Measurements from ENCODE around the gene TSPAN33.
"Not testable (repeated sequence)": the region's sequence is repeated elsewhere in the genome, so short reads cannot be mapped to it uniquely, and the experiment has no call there.

Gene TSPAN33

GRCh38 chr7:129209067-129209926 lies 64.8 kb downstream of the TSPAN33 start:
- DNase-seq (ENCODE audit: low read depth in 2 of 2), result no peak

GRCh38 chr7:129210256-129210988 lies 65.9 kb downstream of the TSPAN33 start:
- peak; percentile 28 to 41 for DNase-seq (ENCODE audit: low read depth in 2 of 2)

GRCh38 chr7:129210989-129211312 lies 66.4 kb downstream of the TSPAN33 start:
- no peak for DNase-seq (ENCODE audit: low read depth in 2 of 2)

- no peak for DNase-seq (ENCODE audit: low read depth in 2 of 2)
These were observed 67.6 kb downstream of the TSPAN33 start for GRCh38 chr7:129212126-129212525.

GRCh38 chr7:129212596-129212995 lies 68.1 kb downstream of the TSPAN33 start:
- no peak for DNase-seq (ENCODE audit: low read depth in 2 of 2)

- no peak for DNase-seq (ENCODE audit: low read depth in 2 of 2)
These were observed 69.3 kb downstream of the TSPAN33 start for GRCh38 chr7:129213828-129214227.

GRCh38 chr7:129215691-129216090 lies 71.2 kb downstream of the TSPAN33 start:
- DNase-seq (ENCODE audit: low read depth in 2 of 2), result not testable (repeated sequence)

GRCh38 chr7:129216101-129216715 lies 71.7 kb downstream of the TSPAN33 start:
- DNase-seq (ENCODE audit: low read depth in 2 of 2), result not testable (repeated sequence)

- not testable (repeated sequence) for DNase-seq (ENCODE audit: low read depth in 2 of 2)
These were observed 72.4 kb downstream of the TSPAN33 start for GRCh38 chr7:129216821-129217416.

GRCh38 chr7:129218514-129219062 lies 74.1 kb downstream of the TSPAN33 start:
- peak; percentile 43 to 58 for DNase-seq (ENCODE audit: low read depth in 2 of 2)

- not testable (repeated sequence) for DNase-seq (ENCODE audit: low read depth in 2 of 2)
These were observed 74.7 kb downstream of the TSPAN33 start for GRCh38 chr7:129219166-129219565.
